COR-L47 (cell line): Measurements from ENCODE around the gene CSN1S1.
"Not testable (repeated sequence)": the region's sequence is repeated elsewhere in the genome, so short reads cannot be mapped to it uniquely, and the experiment has no call there.

ENCODE experiments used
- DNase-seq: peaks from one replicate; lab custom pipeline; 2025; lab: John Stamatoyannopoulos, UW

CSN1S1 gene, protein sequence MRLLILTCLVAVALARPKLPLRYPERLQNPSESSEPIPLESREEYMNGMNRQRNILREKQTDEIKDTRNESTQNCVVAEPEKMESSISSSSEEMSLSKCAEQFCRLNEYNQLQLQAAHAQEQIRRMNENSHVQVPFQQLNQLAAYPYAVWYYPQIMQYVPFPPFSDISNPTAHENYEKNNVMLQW

GRCh38 chr4:69930768-69931167 lies at the start of gene CSN1S1:
TSS of gene CSN1S1 (plus strand) at chr4:69931068. CDS start at chr4:69932556, 1,488 bp downstream.
- no peak for DNase-seq

GRCh38 chr4:69881173-69881773 lies 49.6 kb upstream of the CSN1S1 start:
- peak; percentile 51 for DNase-seq

DNA sequence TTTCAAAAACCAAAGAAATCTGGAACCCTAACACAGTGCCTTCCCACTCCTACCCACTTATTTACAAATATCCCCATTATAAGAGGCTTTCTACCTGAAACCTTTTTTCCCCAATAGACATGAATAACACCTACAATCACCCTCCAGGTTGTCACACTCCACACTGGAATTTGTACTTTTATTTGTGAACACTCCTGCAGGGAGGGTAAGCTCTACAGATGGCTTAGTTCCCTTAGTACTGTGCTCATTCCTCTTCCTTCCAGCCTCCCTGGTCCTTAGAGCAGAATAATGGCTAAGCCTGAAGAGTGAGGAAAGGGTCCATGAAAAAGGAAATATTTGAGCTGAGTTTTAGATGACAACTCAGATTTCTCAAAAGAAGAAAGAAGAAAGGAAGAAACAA lies 48.7 kb upstream of the CSN1S1 start:
- no peak for DNase-seq

DNA sequence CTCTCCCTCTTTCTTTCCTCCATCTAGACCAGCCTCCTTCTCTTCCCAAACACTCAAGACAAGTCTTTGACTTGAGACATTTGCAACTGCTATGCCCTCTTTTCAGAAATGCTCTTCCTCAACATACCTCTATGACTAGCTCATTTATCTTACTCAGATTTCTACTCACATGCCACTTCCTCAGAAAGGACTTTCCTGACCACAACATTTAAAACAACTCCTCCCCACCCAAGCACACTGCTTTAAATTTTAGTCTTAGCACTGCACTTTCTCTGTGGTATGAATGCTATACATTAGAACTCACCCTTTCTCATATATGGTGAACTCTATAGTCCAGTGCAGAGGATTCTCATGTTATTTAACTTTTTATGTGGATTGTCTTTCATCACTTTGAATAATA lies 42.5 kb upstream of the CSN1S1 start:
- DNase-seq: no peak

DNA sequence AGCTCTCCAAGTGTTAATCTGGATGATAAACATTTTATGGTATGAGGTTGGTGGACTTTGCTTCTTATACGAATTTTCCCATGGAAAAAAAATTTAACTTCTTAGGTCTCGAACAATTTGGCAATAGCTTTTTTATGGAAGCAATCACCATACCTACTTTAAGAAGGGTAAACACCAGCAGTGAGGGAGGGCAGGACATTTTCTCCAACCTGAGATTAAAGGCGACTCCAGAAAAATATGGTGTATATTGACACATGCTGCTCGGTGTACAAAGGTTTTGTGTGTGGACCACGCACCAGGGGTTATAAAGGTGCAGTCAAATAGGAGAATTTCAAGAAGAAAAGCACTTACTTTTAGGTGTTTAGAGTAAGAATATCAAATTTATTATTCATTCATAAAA lies 36.7 kb upstream of the CSN1S1 start:
- DNase-seq: no peak

DNA sequence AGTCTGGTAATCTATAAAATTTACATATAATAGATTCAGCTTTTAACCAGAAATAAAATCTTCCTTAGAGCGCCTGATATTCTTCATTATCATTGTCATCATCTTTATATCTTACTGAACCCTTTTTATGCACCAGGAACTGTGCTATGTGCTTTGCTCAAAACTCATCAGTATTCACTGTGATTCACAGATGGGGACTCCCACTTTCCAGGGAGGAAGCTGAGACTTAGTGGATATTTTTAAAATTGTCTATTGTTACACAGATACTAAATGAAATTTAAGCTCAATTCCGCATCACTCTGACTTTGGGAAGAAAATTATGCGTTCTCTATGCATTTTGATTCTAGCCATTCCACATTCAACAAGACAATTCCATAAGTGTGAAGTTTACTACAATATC lies 36.1 kb upstream of the CSN1S1 start:
- DNase-seq: no peak

GRCh38 chr4:69896530-69897116 lies 34.2 kb upstream of the CSN1S1 start:
- no peak for DNase-seq

DNA sequence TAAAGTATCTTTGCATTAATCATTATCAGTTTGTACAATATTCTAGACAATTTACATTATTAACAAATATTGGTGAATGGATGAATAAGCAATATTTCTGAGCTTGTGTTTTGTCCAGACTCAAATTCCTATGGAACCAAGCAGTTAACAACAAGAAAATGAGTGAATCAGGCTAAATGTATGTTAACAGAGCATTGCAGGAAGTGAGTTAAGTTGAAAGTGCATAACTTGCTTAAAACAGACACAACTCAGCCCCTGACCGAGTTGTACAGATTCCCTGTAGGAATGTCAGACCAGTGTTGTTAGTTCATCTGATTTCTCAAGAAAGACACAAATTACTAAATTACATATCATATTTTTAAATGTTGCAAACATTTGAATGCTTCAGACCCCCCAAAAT lies 23.7 kb upstream of the CSN1S1 start:
- DNase-seq: no peak

- DNase-seq: no peak
Observed at GRCh38 chr4:69909195-69909594, 21.7 kb upstream of the CSN1S1 start.

GRCh38 chr4:69910016-69910782 lies 20.7 kb upstream of the CSN1S1 start:
- no peak for DNase-seq

DNA sequence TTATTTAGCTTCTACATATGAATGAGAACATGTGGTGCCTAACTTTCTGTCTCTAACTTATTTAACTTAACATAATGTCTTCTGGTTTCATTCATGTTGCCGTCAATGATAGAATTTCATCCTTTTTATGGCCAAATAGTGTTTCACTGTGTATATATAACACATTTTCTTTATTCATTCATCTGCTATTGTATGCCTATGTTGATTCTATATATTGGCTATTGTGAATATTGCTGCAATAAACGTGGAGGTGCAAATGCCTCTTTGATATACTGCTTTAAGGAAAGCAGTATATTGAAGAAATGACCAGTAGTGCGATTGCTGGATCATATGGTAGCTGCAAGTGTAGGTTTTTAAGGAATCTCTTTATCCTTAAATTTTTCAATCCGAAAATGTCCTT lies 10.0 kb upstream of the CSN1S1 start:
- no peak for DNase-seq

DNA sequence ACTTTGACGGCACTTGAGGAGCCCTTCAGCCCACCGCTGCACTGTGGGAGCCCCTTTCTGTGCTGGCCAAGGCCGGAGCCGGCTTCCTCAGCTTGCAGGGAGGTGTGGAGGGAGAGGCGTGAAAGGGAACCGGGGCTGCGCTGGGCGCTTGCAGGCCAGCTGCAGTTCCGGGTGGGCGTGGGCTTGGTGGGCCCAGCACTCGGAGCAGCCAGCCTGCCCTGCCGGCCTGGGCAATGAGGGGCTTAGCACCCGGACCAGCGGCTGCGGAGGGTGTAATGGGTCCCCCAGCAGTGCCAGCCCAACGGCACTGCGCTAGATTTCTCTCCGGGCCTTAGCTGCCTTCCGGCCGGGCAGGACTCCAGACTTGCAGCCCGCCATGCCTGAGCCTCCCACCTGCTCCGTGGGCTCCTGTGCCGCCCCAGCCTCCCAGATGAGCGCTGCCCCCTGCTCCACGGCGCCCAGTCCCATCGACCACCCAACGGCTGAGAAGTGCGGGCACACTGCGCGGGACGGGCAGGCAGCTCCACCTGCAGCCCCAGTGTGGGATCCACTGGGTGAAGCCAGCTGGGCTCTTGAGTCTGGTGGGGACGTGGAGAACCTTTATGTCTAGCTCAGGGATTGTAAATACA lies 7.0 kb upstream of the CSN1S1 start:
- DNase-seq: not testable (repeated sequence)

GRCh38 chr4:69934150-69934549 lies 3.3 kb downstream of the CSN1S1 start:
- DNase-seq: no peak

- DNase-seq: no peak
Observed at GRCh38 chr4:69936566-69936965, 5.7 kb downstream of the CSN1S1 start.

DNA sequence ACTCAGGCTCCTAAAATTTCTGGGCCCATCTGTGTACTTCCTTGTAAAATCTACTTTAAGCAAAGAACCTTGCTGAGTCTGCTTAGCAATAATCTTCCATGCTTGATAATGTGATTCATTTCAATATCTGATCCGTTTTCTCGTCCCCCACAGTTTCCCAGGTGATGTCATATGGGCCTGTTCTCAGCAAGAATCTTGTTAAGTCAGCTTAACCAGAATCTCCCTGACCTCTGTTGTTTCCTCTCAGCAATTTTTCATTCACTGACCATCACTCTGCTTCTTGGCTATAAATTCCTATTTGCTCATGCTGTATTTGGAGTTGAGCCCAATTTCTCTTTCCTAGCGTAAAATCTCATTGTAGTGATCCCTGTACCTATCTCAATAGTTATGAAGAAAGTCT lies 20.7 kb downstream of the CSN1S1 start:
- DNase-seq: no peak

DNA sequence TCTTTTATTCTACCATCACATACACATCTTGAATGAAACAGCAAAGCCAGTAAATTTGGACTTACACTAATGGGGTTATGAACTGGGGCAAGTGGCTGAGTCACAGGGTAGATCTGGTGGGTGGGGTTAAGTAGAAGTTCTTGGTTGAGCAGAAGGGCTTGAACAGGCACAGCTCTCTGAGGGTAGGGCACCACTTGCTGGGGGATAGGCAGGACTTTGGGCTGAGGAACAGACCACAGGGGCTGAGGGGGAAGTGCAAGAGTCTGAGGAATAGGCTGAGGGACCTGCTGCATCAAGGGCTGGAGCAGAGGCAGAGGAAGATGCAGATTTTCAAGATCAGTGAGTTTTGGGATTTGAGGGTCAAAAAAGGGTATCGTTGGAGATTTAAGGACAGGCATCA lies 26.3 kb downstream of the CSN1S1 start:
- DNase-seq: no peak

GRCh38 chr4:69965628-69966027 lies 34.8 kb downstream of the CSN1S1 start, which contains the start of gene CSN2:
TSS of gene CSN2 (minus strand) at chr4:69965728. CDS start at chr4:69960995, 4,733 bp downstream.
- no peak for DNase-seq

- DNase-seq: no peak
Observed at GRCh38 chr4:69970071-69970470, 39.2 kb downstream of the CSN1S1 start.

DNA sequence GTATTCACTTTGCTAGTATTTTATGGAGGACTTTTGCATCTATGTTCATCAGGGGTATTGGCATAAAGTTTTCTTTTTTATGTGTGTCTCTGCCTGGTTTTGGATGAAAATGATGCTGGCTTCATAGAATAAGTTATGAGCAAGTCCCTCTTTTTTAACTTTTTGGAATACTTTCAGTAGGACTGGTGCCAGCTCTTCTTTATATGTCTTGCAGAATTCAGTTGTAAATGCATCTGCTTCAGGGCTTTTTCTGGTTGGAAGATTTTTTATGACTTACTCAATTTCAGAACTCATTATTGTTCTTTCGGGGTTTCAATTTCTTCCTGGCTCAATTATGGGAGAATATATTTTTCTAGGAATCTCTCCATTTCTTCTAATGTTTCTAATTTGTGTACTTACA lies 43.8 kb downstream of the CSN1S1 start:
- DNase-seq: no peak

GRCh38 chr4:69977582-69977981 lies 46.7 kb downstream of the CSN1S1 start:
- DNase-seq: no peak

DNA sequence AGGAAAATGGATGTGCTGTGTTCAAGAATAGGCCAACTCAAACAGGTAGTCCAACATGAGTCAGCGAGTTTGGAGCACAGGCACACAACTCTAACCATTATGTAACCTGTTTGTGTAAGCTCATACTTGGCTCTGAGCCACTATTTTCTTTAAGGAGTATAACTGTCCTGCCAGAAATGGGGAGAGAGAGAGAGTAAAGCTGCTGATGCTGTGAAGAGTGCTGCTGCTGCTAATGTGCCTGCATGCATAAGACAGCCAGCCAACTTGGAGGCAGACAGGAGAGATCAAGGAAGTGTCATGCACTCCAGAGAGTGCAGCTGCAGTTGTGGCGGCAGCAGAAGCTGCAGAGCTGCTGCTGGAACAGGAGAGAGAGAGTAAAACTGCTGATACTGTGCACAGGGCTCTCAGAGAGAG lies 53.2 kb downstream of the CSN1S1 start:
- peak; percentile 63 for DNase-seq

DNA sequence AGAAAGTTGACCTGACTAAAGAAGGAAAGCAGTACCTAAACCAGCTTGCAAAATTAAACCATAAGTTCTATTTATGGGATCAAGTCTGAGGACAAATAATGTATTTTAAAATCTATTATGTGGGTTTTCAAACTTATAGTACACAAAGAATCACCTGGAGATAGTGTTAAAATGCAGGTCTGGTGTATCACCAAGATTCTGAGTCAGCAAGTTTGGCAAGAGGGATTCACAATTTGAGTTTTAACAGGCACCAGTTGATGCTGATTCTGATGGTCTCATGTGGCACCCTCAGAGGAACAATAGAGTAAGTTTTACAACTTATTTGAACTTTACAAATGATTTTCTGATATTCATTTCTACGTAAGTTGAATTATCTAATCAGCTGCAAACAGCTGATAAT lies 55.8 kb downstream of the CSN1S1 start:
- DNase-seq: no peak
